HFF-Myc (cell line): ENCODE data around the gene SLC12A7.

Experiments
- DNase-seq: peaks from one replicate; pipeline ENCODE4 v3.0.0-alpha.2; 2011; ENCODE audit warnings: low read depth; ENCODE audit errors: extremely low read depth
- H3K4me3 ChIP-seq: replicated peaks from 2 replicates; pipeline ENCODE4 v1.5.1; 2011; ENCODE audit warnings: low read depth, mild to moderate bottlenecking, control low read depth, low read length
- CTCF ChIP-seq: IDR thresholded peaks from 2 replicates; pipeline ENCODE4 v1.5.1; 2012; ENCODE audit warnings: mild to moderate bottlenecking, low read depth, low read length, control low read depth; ENCODE audit errors: missing control alignments

SLC12A7 gene

DNA sequence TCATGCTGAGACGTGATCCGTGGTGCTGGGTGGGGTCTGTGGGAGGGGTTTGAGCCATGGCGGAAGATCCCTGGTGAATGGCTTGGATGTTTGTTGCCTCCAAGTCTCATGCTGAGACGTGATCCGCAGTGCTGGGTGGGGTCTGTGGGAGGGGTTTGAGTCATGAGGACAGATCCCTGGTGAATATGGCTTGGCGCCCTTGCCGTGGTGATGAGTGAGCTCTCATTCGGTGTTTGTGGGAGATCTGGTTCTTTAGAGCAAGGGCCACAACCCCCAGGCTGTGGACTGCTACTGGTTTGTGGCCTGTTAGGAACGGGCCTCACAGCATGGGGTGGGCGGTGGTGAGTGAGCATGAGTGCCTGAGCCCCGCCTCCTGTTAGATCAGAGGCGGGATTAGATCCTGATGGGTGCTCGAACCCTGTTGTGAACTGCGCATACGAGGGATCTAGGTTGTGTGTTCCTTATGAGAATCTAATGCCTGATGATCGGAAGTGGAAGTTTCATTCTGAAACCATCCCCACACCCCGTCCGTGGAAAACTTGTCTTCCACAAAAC is 72.1 kb downstream of the SLC12A7 start:
- H3K4me3 ChIP-seq: no peak overlapping the region
- no peak for DNase-seq
- TF ChIP-seq CTCF: no peak

- DNase-seq: no peak
- TF ChIP-seq CTCF: no peak
- H3K4me3 ChIP-seq: no peak overlapping the region
These were observed 72.7 kb downstream of the SLC12A7 start for GRCh38 chr5:1039210-1039548.

GRCh38 chr5:1038417-1039209 is 73.2 kb downstream of the SLC12A7 start:
- no peak overlapping the region for H3K4me3 ChIP-seq
- no peak for TF ChIP-seq CTCF
- DNase-seq: no peak

- DNase-seq: no peak
- no peak overlapping the region for H3K4me3 ChIP-seq
- TF ChIP-seq CTCF: no peak
These were observed 74.0 kb downstream of the SLC12A7 start for GRCh38 chr5:1037671-1038416.

DNA sequence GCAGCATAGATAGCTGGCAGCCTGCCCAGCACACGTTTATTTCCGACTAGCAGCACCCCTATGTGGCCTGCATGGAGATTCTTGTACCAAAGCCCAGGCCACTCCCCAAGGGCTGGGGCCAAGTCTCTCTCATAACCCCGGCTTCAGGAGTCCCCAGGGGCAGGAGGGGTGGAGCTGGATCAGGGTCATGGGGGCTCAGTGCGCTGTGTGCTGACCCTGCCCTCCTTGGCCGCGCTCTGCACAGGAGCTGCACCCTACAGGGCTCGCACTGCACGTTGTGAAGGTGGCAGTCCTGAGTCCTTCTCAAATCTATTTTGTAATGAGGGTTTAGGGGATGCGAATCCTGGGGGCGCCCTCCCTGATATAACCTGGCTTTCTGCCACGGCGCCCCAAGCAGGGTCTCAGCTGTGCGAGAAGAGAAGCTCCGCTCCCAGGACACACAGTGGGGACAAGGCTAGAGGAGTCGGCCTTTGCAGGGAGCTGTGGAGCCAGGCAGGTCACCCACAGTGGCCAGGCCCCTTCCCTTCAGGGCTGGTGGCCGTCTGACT is 74.7 kb downstream of the SLC12A7 start:
- no peak for TF ChIP-seq CTCF
- H3K4me3 ChIP-seq: no peak overlapping the region
- DNase-seq: no peak

DNA sequence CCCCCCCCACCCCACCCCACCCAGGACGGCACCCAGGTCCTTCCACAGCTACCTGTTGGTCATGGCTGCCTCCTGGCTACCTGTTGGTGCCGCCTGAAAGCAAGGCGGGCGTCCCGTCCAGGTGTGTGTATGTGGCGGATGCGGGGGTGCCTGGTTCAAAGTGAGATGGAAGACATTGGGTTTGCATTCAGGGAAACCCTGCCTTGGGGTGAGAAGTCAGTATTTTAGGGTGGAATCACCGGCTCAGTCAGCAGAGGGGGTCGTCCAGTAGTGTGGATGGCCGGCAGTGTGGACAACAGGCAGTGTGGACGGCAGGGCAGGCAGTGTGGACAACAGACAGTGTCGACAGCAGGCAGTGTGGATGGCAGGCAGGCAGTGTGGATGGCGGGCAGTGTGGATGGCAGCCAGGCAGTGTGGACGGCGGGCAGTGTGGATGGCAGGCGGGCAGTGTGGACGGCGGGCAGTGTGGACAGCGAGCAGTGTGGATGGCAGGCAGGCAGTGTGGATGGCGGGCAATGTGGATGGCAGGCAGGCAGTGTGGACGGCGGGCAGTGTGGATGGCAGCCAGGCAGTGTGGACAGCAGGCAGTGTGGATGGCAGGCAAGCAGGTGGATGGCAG is 75.2 kb downstream of the SLC12A7 start:
- no peak for DNase-seq
- no peak overlapping the region for H3K4me3 ChIP-seq
- TF ChIP-seq CTCF: no peak
